ENCODE results near the gene GNG11. TPM values are rescaled to one million over a fixed set of nuclear protein-coding genes. Genes with fewer than 3 reads are reported as not detected.
A peak's percentile ranks its signal among the peaks of the same experiment; 100 is the strongest.
"Not testable (repeated sequence)": the region's sequence is repeated elsewhere in the genome, so short reads cannot be mapped to it uniquely, and the experiment has no call there.

GNG11 gene
- total RNA-seq, 2 donors from 2014 or later: not detected

GRCh38 chr7:93902777-93903423 lies 18.6 kb upstream of the GNG11 start:
- H3K9me3 Mint-ChIP-seq: no peaks in the 10 kb centered on the region
- DNase-seq (ENCODE audit: low spot score in 2 of 2) (no peak), ATAC-seq (peak in 1 of 2 donors; percentile 44)
- H3K36me3 Mint-ChIP-seq: no peaks in the 10 kb centered on the region
- no peak overlapping the region for H3K27ac Mint-ChIP-seq

DNA sequence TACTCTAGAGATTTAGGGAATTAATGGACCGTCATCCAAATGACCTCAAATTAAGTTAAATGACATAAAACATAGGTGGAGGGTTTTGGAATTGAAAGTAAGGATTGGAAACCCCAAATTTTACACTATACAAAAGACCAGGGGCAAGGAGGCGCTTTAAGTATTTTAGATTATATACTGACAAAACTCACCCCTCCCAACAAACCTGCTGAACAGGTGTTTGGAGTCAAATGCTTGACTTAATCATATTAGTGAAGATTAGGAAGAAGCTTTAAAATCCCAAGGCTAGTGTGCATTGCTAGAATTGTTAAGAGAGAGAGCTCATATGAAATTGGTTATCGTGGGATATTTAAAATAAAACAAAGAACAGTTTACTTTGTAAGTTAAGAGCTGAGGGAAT lies 15.3 kb upstream of the GNG11 start, which contains the start of gene GNGT1:
Gene GNGT1, plus strand, starts transcription at position 301 of the 400 bp plus-strand sequence. CDS start 180 bp downstream, outside the sequence.
- Mint-ChIP-seq H3K27ac (no peak within 1 kb of the TSS), H3K36me3 (no peaks in the 10 kb centered on the region), H3K9me3 (no peaks in the 10 kb centered on the region)
- ATAC-seq (no peak), DNase-seq (ENCODE audit: low spot score in 2 of 2) (no peak)

DNA sequence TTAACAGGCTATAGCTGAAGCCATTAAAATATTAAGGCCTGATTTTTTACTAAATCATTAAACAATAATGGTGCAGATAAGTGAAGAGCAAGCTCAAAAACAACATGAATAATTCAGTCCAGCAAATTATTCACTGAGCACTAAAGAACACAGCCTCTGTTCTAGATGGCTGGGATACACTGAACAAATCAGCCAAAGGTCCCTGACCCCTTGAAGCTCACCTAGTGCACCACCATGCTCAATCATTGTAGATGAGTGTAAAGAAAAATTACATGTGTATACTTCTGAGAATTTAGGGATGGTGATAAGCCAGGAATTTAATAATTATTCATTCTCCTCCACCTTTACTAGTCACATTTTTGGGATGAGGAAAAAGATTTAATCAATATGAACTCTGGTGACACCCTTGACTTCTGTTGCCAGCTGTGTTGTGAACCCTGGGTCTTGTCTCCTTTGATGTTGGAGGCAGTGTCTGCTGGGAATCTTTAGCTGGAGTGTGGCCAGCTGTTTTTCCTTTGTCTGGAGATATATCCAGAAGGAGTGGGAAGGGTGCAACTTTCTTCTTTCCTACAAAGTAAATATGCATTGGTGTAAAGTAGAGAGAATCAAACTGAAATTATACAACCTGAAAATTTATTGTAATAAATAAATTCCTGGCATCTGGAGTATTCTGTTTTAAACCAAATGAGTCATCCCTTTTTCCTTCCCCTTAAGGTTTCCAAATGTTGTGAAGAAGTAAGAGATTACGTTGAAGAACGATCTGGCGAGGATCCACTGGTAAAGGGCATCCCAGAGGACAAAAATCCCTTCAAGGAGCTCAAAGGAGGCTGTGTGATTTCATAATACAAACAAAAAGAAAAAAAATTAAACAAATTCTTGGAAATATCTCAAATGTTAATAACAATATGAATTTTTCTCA lies 11.2 kb upstream of the GNG11 start:
- H3K36me3 Mint-ChIP-seq: no peaks in the 10 kb centered on the region

DNA sequence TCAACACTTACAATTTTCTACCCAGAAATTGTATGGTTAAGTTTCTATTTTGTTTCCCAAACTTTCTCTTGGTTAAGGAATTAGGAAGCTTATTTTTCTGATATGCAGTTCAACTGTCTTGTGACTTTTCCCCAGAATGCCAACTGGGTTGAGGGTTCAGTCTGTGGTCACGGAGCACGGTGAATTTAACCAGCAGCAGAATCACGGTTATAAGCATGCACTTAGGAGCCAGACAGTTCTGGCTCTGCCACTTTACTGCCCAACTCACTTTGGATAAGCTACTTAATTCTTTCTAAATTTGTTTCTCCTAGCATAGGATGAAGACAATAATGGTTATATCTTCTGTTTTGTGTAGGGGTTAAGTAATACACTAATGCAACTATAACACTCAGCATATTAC lies 10.3 kb upstream of the GNG11 start:
- ATAC-seq; H3K27ac Mint-ChIP-seq; H3K36me3 Mint-ChIP-seq; DNase-seq (ENCODE audit: low spot score in 2 of 2); H3K9me3 Mint-ChIP-seq: not testable (repeated sequence)

More for the DNA sequence above, 11.2 kb upstream of the GNG11 start:
- no peaks in the 10 kb centered on the region for H3K9me3 Mint-ChIP-seq
- DNase-seq (ENCODE audit: low spot score in 2 of 2) (no peak), ATAC-seq (no peak)
- H3K27ac Mint-ChIP-seq: no peak overlapping the region

DNA sequence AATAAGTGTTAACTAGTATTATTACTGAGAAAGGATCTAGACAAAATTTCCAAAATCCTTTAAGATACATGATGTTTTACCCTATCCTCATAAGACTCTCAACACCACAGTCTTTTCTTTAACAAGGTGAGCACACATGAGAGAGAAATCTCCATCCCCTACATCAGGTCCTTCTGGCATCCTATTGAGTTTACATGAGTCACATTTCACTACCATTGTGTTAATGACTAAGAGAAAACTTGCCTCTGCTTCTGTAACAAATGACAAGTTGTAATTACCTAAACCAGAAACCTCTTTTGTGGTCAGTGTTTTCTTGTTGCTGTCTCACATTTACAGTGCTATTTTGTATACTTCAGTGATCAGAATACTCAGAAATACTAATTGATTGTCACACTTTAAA lies 9.9 kb upstream of the GNG11 start:
- H3K27ac Mint-ChIP-seq: not testable (repeated sequence)
- peak in 1 of 2 donors; percentile 64 for ATAC-seq

GRCh38 chr7:93913197-93913596 lies 8.3 kb upstream of the GNG11 start:
- H3K27ac Mint-ChIP-seq: no peak overlapping the region
- no peaks in the 10 kb centered on the region for H3K36me3 Mint-ChIP-seq
- H3K9me3 Mint-ChIP-seq: no peaks in the 10 kb centered on the region
- ATAC-seq (no peak), DNase-seq (ENCODE audit: low spot score in 2 of 2) (no peak)

More for the DNA sequence above, 9.9 kb upstream of the GNG11 start:
- H3K36me3 Mint-ChIP-seq; DNase-seq (ENCODE audit: low spot score in 2 of 2); H3K9me3 Mint-ChIP-seq: not testable (repeated sequence)

- H3K36me3 Mint-ChIP-seq: no peaks in the 10 kb centered on the region
- H3K27ac Mint-ChIP-seq: no peak overlapping the region
- DNase-seq (ENCODE audit: low spot score in 2 of 2): no peak
- ATAC-seq: no peak
- no peaks in the 10 kb centered on the region for H3K9me3 Mint-ChIP-seq
Measured at GRCh38 chr7:93914581-93915066, 6.9 kb upstream of the GNG11 start.

- H3K9me3 Mint-ChIP-seq; H3K27ac Mint-ChIP-seq; H3K36me3 Mint-ChIP-seq; ATAC-seq; DNase-seq (ENCODE audit: low spot score in 2 of 2): not testable (repeated sequence)
Measured at GRCh38 chr7:93915206-93915842, 6.2 kb upstream of the GNG11 start.

- peak in 1 of 2 donors; percentile 83 for ATAC-seq
- DNase-seq (ENCODE audit: low spot score in 2 of 2); H3K27ac Mint-ChIP-seq: not testable (repeated sequence)
Measured at GRCh38 chr7:93915888-93916287, 5.6 kb upstream of the GNG11 start.

DNA sequence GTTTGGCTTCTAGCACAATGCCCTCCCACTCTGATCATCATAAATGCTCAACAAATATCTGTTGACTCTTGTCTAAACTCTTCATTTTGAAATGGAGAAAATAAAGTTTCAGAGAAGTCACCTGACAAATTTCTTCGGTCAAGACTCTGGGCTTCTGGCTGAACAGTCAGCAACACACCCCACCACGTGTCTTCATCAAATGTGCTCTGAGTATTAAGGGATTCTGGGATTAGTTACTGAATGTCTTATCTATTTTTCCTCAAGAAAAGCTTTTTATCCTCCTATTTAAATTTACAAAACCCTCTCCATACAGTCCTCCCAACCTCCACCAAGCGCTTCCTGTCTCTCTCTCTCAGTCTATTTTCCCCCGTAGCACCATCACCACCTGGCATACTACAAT lies 5.2 kb upstream of the GNG11 start:
- not testable (repeated sequence) for ATAC-seq; H3K9me3 Mint-ChIP-seq; H3K27ac Mint-ChIP-seq; DNase-seq (ENCODE audit: low spot score in 2 of 2); H3K36me3 Mint-ChIP-seq

More at GRCh38 chr7:93915888-93916287, 5.6 kb upstream of the GNG11 start:
- H3K9me3 Mint-ChIP-seq, H3K36me3 Mint-ChIP-seq: not testable (repeated sequence)

- DNase-seq (ENCODE audit: low spot score in 2 of 2) (no peak), ATAC-seq (no peak)
- Mint-ChIP-seq H3K36me3 (no peaks in the 10 kb centered on the region), H3K27ac (no peak overlapping the region), H3K9me3 (no peaks in the 10 kb centered on the region)
Measured at GRCh38 chr7:93920496-93921182, 896 bp upstream of the GNG11 start.

DNA sequence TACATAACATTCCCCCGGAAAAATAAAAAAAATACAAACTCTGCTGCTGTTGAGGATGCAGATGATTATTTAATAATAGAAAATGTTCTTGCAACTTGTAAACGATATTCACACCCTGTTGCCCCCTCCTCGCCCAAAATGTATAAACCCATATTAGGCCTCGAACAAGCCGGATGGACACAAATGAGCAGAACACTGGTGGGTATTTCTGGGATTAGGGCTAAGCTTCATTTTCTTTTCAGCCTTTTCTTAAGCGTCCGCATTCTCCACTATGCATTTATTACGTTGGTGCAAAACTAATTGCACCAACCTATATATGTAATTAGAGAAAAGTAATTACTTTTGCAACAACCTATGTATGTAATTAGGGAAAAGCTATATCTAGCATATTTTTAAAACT lies 349 bp upstream of the GNG11 start:
- no peak for ATAC-seq
- DNase-seq (ENCODE audit: low spot score in 2 of 2): no peak
- no peak overlapping the region for H3K27ac Mint-ChIP-seq

DNA sequence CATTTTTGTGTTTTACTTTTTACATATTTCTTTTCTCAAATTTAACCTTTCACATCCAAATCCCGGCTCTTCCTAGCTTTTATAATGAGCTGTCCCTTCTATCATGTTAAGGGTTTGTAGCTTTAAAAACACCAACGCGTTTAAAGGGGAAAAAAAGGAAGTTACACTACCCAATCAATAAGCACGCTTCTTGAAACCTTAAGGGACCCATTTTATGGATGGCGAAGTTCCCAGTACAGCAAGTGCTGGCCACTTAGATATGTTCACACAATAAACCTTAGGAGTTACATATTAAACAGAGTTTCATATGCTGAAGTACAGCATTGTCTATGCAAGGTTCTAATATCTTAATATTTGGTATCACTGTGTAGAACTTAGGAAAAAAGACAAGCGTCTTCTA lies 1.8 kb downstream of the GNG11 start:
- no peak for ATAC-seq
- no peaks in the 10 kb centered on the region for H3K9me3 Mint-ChIP-seq
- no peaks in the 10 kb centered on the region for H3K36me3 Mint-ChIP-seq
- H3K27ac Mint-ChIP-seq: no peak overlapping the region
- no peak for DNase-seq (ENCODE audit: low spot score in 2 of 2)

More for the DNA sequence above, 349 bp upstream of the GNG11 start:
- no peaks in the 10 kb centered on the region for H3K9me3 Mint-ChIP-seq
- no peaks in the 10 kb centered on the region for H3K36me3 Mint-ChIP-seq

DNA sequence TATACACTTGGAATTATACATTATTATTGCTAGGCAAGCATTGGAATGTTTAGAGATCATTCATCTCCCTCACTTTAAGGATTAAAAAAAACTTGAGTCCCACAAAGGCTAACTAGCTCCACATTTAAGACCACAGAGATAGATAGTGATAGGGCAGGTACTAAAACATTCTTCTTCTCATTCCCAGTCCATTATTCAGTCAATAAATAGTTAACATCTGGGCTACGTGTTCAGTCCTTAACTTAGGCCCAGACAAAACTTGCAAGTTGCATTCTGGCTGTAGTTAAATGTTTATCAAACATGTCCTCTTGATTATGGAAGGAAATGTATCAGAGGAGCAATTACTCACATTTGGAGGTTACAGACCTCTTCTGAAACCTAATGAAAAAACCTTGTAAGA lies 2.4 kb downstream of the GNG11 start:
- H3K36me3 Mint-ChIP-seq: no peaks in the 10 kb centered on the region
- ATAC-seq: no peak

GRCh38 chr7:93926800-93927199 lies 5.3 kb downstream of the GNG11 start:
- ATAC-seq (no peak), DNase-seq (ENCODE audit: low spot score in 2 of 2) (no peak)
- no peak overlapping the region for H3K27ac Mint-ChIP-seq
- H3K9me3 Mint-ChIP-seq: no peaks in the 10 kb centered on the region
- H3K36me3 Mint-ChIP-seq: no peaks in the 10 kb centered on the region

More for the DNA sequence above, 2.4 kb downstream of the GNG11 start:
- no peak for DNase-seq (ENCODE audit: low spot score in 2 of 2)
- no peak overlapping the region for H3K27ac Mint-ChIP-seq
- H3K9me3 Mint-ChIP-seq: no peaks in the 10 kb centered on the region

DNA sequence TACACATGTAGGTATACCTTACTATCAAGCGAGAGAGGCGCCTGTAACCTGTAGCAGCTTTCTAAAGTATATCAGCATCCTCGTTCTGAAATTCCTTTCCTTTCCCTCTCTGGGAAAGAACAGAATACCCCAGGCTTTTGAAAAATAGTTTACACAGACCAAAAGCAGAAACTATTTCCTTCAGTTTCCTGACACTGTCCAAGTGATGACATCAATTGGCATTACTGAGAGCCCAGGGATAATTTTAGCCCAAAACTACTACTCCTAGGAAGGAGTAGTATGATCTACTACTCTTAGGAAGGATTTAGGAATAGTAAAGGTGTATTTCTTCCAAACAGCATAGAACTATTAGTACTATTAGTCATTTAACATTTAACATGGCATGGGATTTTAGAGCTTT lies 6.0 kb downstream of the GNG11 start:
- ATAC-seq: no peak
- Mint-ChIP-seq H3K9me3 (no peaks in the 10 kb centered on the region), H3K36me3 (no peaks in the 10 kb centered on the region), H3K27ac (no peak overlapping the region)
- no peak for DNase-seq (ENCODE audit: low spot score in 2 of 2)

Measured in activated naive CD4-positive, alpha-beta T cell treated with anti-CD3 and anti-CD28 coated beads, Interleukin-2, amount 50 U/mL, for 72 hours (primary cell).